ENCODE results near the gene CORIN. TPM values are rescaled to one million over a fixed set of nuclear protein-coding genes. Genes with fewer than 3 reads are reported as not detected.

Gene CORIN
- total RNA-seq, 4 donors from 2014 or later: 0.49 to 5.3 (median 4.4) TPM; not detected in 1

DNA sequence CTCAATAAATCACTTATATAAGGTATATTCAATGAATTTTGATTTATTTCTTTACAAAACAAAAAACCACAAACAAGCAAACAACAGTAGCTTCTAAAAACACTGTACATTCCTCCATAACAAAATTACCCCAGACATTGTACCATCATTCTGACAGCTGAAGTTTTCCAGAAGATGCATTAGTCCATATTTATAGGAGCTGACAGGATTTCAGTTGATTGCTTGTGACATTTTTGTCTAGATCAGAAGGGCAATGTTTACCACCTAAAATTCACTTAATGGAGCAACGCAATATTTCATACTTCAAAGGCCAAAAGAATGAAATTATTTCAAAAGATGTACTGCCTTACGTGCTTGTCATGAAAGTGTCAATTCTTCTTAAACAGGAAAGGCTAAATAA lies 185.8 kb downstream of the CORIN start:
- TF ChIP-seq, protein P1, sequence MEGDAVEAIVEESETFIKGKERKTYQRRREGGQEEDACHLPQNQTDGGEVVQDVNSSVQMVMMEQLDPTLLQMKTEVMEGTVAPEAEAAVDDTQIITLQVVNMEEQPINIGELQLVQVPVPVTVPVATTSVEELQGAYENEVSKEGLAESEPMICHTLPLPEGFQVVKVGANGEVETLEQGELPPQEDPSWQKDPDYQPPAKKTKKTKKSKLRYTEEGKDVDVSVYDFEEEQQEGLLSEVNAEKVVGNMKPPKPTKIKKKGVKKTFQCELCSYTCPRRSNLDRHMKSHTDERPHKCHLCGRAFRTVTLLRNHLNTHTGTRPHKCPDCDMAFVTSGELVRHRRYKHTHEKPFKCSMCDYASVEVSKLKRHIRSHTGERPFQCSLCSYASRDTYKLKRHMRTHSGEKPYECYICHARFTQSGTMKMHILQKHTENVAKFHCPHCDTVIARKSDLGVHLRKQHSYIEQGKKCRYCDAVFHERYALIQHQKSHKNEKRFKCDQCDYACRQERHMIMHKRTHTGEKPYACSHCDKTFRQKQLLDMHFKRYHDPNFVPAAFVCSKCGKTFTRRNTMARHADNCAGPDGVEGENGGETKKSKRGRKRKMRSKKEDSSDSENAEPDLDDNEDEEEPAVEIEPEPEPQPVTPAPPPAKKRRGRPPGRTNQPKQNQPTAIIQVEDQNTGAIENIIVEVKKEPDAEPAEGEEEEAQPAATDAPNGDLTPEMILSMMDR (IDR thresholded peaks at IDR 0.05; ENCODE audit: low read depth): no peak

DNA sequence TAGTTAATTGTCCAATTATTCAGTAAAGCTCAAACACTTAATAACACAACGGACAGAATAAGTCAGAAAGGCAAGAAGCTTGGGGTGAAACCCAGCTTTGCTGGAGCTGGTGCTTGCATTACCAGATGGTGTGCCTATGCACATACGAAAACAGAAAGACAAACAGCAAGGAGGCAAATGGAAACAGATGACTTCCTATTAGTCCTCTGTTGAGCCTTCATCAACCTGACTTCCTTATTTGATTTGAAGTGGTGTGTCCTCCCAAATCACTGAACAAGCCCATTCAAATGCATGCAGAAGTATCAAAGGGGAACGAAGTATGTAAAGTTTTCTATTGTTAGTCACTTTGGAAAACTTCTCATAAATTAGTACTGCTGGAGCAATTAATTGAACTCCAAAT lies 186.6 kb downstream of the CORIN start:
- TF ChIP-seq, protein P1 (IDR thresholded peaks at IDR 0.05; ENCODE audit: low read depth): no peak

DNA sequence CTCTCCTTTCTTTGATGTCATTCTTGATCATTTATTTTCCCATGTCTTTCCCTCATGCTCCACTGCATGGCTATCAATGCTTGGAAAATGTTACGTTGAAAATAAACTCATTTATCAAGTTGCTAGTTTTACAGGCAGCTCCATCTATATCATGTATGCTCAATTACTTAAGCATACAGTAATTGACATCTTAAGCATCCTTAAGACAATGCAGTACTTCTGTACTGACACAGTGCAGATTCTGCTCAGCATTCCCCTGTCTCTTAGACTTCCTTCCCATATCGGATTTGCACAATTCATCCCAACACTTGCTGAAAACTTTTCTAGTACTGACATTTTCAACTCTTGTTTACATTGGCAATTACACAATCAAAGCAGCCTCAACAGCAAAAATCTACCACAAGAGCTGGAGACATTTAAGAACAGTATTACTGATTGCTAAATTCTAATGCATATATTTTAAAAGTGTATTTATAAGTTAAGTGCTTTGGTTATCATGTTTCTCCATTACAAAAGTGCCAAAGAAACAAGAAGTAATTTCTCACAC lies 187.2 kb downstream of the CORIN start:
- TF ChIP-seq, protein P1 (IDR thresholded peaks at IDR 0.05; ENCODE audit: low read depth): no peak

DNA sequence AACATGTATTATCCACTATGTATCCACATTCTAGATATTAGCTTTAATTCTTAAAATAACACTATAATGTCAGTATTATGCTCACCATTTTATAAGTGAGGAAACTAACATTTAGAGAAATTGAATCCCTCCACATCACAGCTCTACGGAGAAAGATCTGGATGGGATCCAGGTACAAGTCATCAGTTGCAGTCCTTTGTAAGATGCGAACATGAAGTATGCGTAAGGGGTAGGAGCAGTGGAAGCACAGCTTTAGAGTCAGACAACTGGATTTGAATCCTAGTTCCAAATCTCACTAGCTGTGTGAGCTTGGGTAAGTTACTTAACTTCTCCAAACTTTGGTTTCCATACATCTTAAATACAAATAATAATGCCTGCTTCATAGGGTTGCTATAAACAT lies 190.3 kb downstream of the CORIN start:
- TF ChIP-seq, protein P1 (IDR thresholded peaks at IDR 0.05; ENCODE audit: low read depth): no peak

DNA sequence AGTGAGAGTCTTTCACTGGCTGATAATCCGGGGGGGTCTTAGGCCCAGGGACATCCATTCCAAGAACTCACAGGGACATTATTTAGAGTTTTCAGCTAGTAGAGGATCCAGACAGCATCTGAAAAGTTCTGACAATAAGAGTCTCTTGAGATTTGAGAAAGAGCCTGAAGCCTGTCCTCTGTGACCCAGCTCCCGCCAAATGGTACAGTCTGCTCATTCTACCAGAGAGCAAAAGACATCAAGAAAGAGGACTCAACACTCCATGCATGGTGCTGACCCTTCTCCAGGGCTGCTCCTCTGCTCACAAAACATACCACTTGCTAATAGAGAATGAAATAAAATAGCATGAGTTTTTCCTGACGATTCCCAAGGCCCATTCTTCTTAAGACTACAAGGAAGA lies 190.8 kb downstream of the CORIN start:
- TF ChIP-seq, protein P1 (IDR thresholded peaks at IDR 0.05; ENCODE audit: low read depth): no peak

DNA sequence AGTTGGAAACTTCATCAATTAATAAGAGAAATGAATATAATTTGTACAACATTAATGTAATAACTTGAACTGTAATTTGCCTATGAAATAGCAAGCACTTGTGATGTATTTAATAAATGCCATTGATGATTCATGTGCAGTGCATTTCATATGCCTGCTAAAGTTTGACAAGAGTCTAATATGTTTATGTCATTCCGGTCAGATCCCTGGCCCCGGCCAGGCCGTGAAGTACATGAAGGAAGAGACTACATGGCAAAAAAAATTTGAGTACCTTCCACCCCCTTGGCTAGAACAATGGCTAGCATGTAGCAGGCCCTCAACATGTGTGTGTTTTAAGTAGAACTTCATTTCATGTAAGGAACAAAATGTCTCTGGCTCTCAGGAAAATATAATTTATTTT lies 191.5 kb downstream of the CORIN start:
- TF ChIP-seq, protein P1 (IDR thresholded peaks at IDR 0.05; ENCODE audit: low read depth): no peak

DNA sequence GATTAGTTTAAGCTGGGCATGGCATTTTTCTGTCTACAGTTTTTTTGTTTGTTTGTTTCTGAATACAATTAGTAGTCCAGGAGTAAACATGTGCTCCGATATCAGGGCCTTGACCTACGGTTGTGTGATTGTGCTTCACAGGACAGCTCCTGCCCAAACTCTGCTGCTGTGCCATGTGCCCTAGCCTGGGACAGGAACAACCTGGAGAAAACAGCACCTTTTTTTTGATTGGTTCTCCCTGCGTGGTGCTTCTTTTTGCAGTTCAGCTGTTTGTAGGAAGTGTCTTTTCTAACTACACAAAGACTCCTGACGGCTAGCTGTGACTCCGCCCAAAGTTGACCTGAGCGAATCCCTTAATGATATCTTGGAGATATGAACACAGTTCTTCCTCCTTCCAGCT lies 194.0 kb downstream of the CORIN start:
- TF ChIP-seq, protein P1 (IDR thresholded peaks at IDR 0.05; ENCODE audit: low read depth): no peak
